HepG2 (cell line): ENCODE results near the gene RTL5. TPM values are rescaled to one million over a fixed set of nuclear protein-coding genes. Genes with fewer than 3 reads are reported as not detected.

ENCODE experiments used
- ATAC-seq: fragments of 200-7000 bp; cut with Tn5 transposase; 3 replicates; pipeline ENCODE4 v1.9.1; 2020; ENCODE audit warnings: mild to moderate bottlenecking, moderate library complexity
- BruUV-seq: library from RNA; stranded (reverse); fragments of 400-500 nt; replicated peaks from 2 replicates; lab custom pipeline; 2021; lab: Mats Ljungman, UMichigan
- CTCF ChIA-PET: fragments of 300-600 bp; formaldehyde crosslinking; extraction: SDS; loops from one replicate; lab custom pipeline; 2021; ENCODE audit warnings: low total read pairs, inconsistent platforms, low intra/inter-chr PET ratio; lab: Yijun Ruan, JAX
- POLR2A ChIA-PET: fragments of 350-600 bp; sonication (Branson Sonifier 250); formaldehyde crosslinking; loops from one replicate; lab custom pipeline; 2020; ENCODE audit warnings: antibody characterized with exemption, inconsistent platforms; lab: Yijun Ruan, JAX
- DNase-seq: peaks from one replicate; pipeline ENCODE4 v3.0.0-alpha.2; 2015; ENCODE audit warnings: low spot score
- FAIRE-seq: peaks from 3 replicates; lab custom pipeline; 2011; peaks lifted over from hg19 to GRCh38; lab: Jason Lieb, UNC
- H2AFZ ChIP-seq: one replicate; pipeline ENCODE4 v1.6.1; 2011; ENCODE audit warnings: low read length, inconsistent platforms
- H3K27ac ChIP-seq: fragments of 300-600 bp; 3 replicates; pipeline ENCODE4 v1.8.0; 2011; ENCODE audit warnings: mixed run types, mild to moderate bottlenecking, mixed read lengths, low read length, inconsistent platforms; ENCODE audit not compliant: insufficient read depth; ENCODE audit errors: extremely low read length
- H3K27me3 ChIP-seq, 2 experiments: fragments of 200-600 bp in 1 of 2; 2 replicates in 1 of 2; 3 replicates in 1 of 2; pipeline versions ENCODE4 v1.6.0 to v1.8.0; 2011; ENCODE audit warnings: low read length in 2 of 2, mild to moderate bottlenecking in 2 of 2, moderate library complexity in 2 of 2, inconsistent platforms in 1 of 2; ENCODE audit not compliant: insufficient read depth in 2 of 2, control insufficient read depth in 1 of 2
- H3K36me3 ChIP-seq, 2 experiments: fragments of 200-600 bp in 1 of 2; replicated peaks in 1 of 2; 2 replicates in 1 of 2; 3 replicates in 1 of 2; pipeline versions ENCODE4 v1.5.1 to v1.8.0; 2011; ENCODE audit warnings: low read length in 2 of 2, inconsistent platforms in 1 of 2; ENCODE audit not compliant: insufficient read depth in 2 of 2, control insufficient read depth in 1 of 2
- H3K4me1 ChIP-seq: 2 replicates; pipeline ENCODE4 v1.5.1; 2012; ENCODE audit warnings: low read length, inconsistent platforms; ENCODE audit not compliant: insufficient read depth
- H3K4me2 ChIP-seq: 2 replicates; pipeline ENCODE4 v1.6.0; 2011; ENCODE audit warnings: low read depth, low read length, inconsistent platforms
- H3K4me3 ChIP-seq, 3 experiments: fragments of 200-600 bp in 1 of 3; sonication (generic), shearing (Covaris generic) in 1 of 3; replicated peaks in 1 of 3; 2 replicates each; pipeline ENCODE4 v1.5.1; 2011 to 2016; ENCODE audit warnings: low read length in 3 of 3, inconsistent platforms in 2 of 3, low read depth in 2 of 3, mild to moderate bottlenecking in 2 of 3, control low read depth in 1 of 3, mixed read lengths in 1 of 3; ENCODE audit not compliant: insufficient read depth in 1 of 3
- H3K79me2 ChIP-seq: one replicate; pipeline ENCODE4 v1.6.1; 2011; ENCODE audit warnings: low read length, inconsistent platforms; ENCODE audit not compliant: insufficient read depth
- H3K9ac ChIP-seq: 2 replicates; pipeline ENCODE4 v1.6.0; 2011; ENCODE audit warnings: mild to moderate bottlenecking, low read depth, low read length, inconsistent platforms; ENCODE audit not compliant: insufficient read depth
- H3K9me3 ChIP-seq: 2 replicates; pipeline ENCODE4 v1.5.1; 2012; ENCODE audit warnings: mild to moderate bottlenecking, low read length
- H4K20me1 ChIP-seq: 2 replicates; pipeline ENCODE4 v1.6.0; 2011; ENCODE audit warnings: inconsistent platforms, mild to moderate bottlenecking, low read length, moderate library complexity; ENCODE audit not compliant: insufficient read depth
- ARNT2 ChIP-seq: sonication (generic); formaldehyde crosslinking; IDR thresholded peaks from 2 replicates; pipeline ENCODE4 v1.8.0; 2022; ENCODE audit warnings: mild to moderate bottlenecking, low read depth, missing genetic modification reagents, moderate library complexity
- DPF2 ChIP-seq: sonication (generic); formaldehyde crosslinking; IDR thresholded peaks from 2 replicates; pipeline ENCODE4 v1.4.0; 2020; ENCODE audit warnings: mild to moderate bottlenecking, low read depth, missing genetic modification reagents, borderline replicate concordance
- FOXM1 ChIP-seq: sonication (generic); formaldehyde crosslinking; IDR thresholded peaks from 2 replicates; pipeline ENCODE4 v1.5.0; 2020; ENCODE audit warnings: missing genetic modification reagents
- MBD4 ChIP-seq: IDR thresholded peaks from 2 replicates; pipeline ENCODE4 v1.6.1; 2012; ENCODE audit warnings: low read length, inconsistent platforms, borderline replicate concordance
- NPAS2 ChIP-seq: sonication (generic); formaldehyde crosslinking; IDR thresholded peaks from 2 replicates; pipeline ENCODE4 v1.8.0; 2022; ENCODE audit warnings: mild to moderate bottlenecking, missing genetic modification reagents, borderline replicate concordance
- RFX5 ChIP-seq: IDR thresholded peaks from 2 replicates; pipeline ENCODE4 v1.6.1; 2011; ENCODE audit warnings: low read depth, low read length, improper control_type of control experiment
- SP1 ChIP-seq, 2 experiments: fragments of 450-650 bp in 1 of 2; sonication (generic) in 1 of 2; formaldehyde crosslinking in 1 of 2; IDR thresholded peaks; 2 replicates each; pipeline versions ENCODE4 v1.4.0 to v1.6.1; 2016 to 2020; ENCODE audit warnings: missing genetic modification reagents in 1 of 2
- ZBTB7B ChIP-seq: sonication (generic); formaldehyde crosslinking; IDR thresholded peaks from 2 replicates; pipeline ENCODE4 v1.4.0; 2020; ENCODE audit warnings: missing genetic modification reagents
- ZFAT ChIP-seq: sonication (generic); formaldehyde crosslinking; conservative IDR thresholded peaks from 2 replicates; pipeline ENCODE4 v1.8.1; 2023; ENCODE audit warnings: missing genetic modification reagents, inconsistent platforms
- ZNF138 ChIP-seq: sonication (generic); formaldehyde crosslinking; IDR thresholded peaks from 2 replicates; pipeline ENCODE4 v1.5.0; 2020; ENCODE audit warnings: mild to moderate bottlenecking, low read depth, missing genetic modification reagents
- WGBS: methylation state at CpG from one replicate; pipeline ENCODE4 v1.1.6; 2017; ENCODE audit warnings: low lambda C conversion rate; 5-methylcytosine and 5-hydroxymethylcytosine counted together
- in situ Hi-C: cut with HindIII; loops from 2 replicates; pipeline ENCODE4 v1.10.0; 2017; ENCODE audit warnings: low pct_unique_long_range_greater_than_20kb; ENCODE audit not compliant: extremely low pct_ligation_motif_present
- intact Hi-C: fragments of 100-400 bp; cut with micrococcal nuclease; formaldehyde crosslinking; loops from one replicate; pipeline ENCODE4 v1.10.0; 2022; ENCODE audit not compliant: unreplicated experiment
- polyA plus RNA-seq, 8 experiments: library from polyadenylated mRNA; depleted of rRNA in 3 of 8; stranded (reverse) in 7 of 8; unstranded in 1 of 8; fragments of >200 nt; fragmentation: Illumina TruSeq in 4 of 8; extraction: Trizol in 4 of 8; gene quantifications; 2 replicates each; pipeline versions ENCODE4 v1.2.1 to v1.2.3, GENCODE V29; 2011 to 2016; ENCODE audit warnings: low read depth in 4 of 8, missing spikeins in 1 of 8, mixed read lengths in 1 of 8; ENCODE audit not compliant: insufficient read depth in 1 of 8
- total RNA-seq, 5 experiments: library from RNA; depleted of rRNA; stranded (reverse); fragments of >200 nt; fragmentation: Illumina TruSeq; extraction: Trizol; gene quantifications; 2 replicates each; pipeline ENCODE4 v1.2.3, GENCODE V29; 2016; ENCODE audit warnings: low read depth in 1 of 5

RTL5 gene
- total and polyA plus RNA-seq, 2 of the 13 experiments (the other 11 are each of a cell fraction or from before 2014, with no cell fraction given) = not detected

- no peak overlapping the region for H3K27ac ChIP-seq
- in situ Hi-C loops (no loop called here), intact Hi-C loops (no loop called here)
- H3K4me1 ChIP-seq = no peaks in the 10 kb centered on the region
- no peak for DNase-seq
- no TSS peak for BruUV-seq
- no peaks in the 10 kb centered on the region for H4K20me1 ChIP-seq
- FAIRE-seq = no peak
- H3K36me3 ChIP-seq = no peaks in the 10 kb centered on the region
- H3K9me3 ChIP-seq = no peaks in the 10 kb centered on the region
- CTCF ChIA-PET = no interaction called here
- no peak overlapping the region for H3K4me3 ChIP-seq
- no peak for TF ChIP-seq ARNT2 (CRISPR knock-in tag)
- no peak for TF ChIP-seq FOXM1 (CRISPR knock-in tag)
- no peak for TF ChIP-seq ZFAT (CRISPR knock-in tag)
- no peak for TF ChIP-seq DPF2
- no peak for TF ChIP-seq RFX5
- no peak for TF ChIP-seq MBD4
- no peak for TF ChIP-seq SP1 (IDR thresholded peaks at IDR 0.05)
- no peak for TF ChIP-seq SP1 (CRISPR knock-in tag; IDR thresholded peaks at IDR 0.05)
- no peak overlapping the region for H3K4me2 ChIP-seq
- WGBS = 30% methylated on average over 2 of the region's 6 CpGs
- POLR2A ChIA-PET = no interaction called here
- H3K79me2 ChIP-seq = no peaks in the 10 kb centered on the region
- ATAC-seq = no peak
- H3K9ac ChIP-seq = no peak overlapping the region
- H3K27me3 ChIP-seq = no peaks in the 10 kb centered on the region
- H2AFZ ChIP-seq = no peak overlapping the region
Observed at GRCh38 chrX:72113461-72113860, 18.3 kb downstream of the RTL5 start.

- Histone ChIP-seq H3K27ac (no peak overlapping the region), H3K4me1 (no peaks in the 10 kb centered on the region), H3K79me2 (no peaks in the 10 kb centered on the region), H2AFZ (no peak overlapping the region), H4K20me1 (no peaks in the 10 kb centered on the region), H3K36me3 (no peaks in the 10 kb centered on the region), H3K4me3 (no peak overlapping the region), H3K9me3 (no peaks in the 10 kb centered on the region), H3K27me3 (no peaks in the 10 kb centered on the region), H3K4me2 (no peak overlapping the region), H3K9ac (no peak overlapping the region)
- no peak for DNase-seq
- in situ Hi-C loops = no loop called here
- CTCF ChIA-PET = no interaction called here
- TF ChIP-seq ZNF138 (CRISPR knock-in tag) (no peak), NPAS2 (CRISPR knock-in tag) (no peak), ZBTB7B (CRISPR knock-in tag) (no peak)
- intact Hi-C loops = no loop called here
- POLR2A ChIA-PET = no interaction called here
- no peak for FAIRE-seq
- WGBS = 44% methylated on average over 8 of the region's 11 CpGs
- ATAC-seq = no peak
- BruUV-seq = no TSS peak
Observed at GRCh38 chrX:72110876-72111708, 20.6 kb downstream of the RTL5 start.
